Body of pancreas (tissue), 4 donors: ENCODE results near the gene ERICH3.

Experiments used
- CTCF ChIP-seq, 7 experiments: fragments of 450-650 bp in 4 of 7; fragments of 200-600 bp in 3 of 7; sonication (generic) in 3 of 7; IDR thresholded peaks; one replicate each; pipeline ENCODE4 v1.5.1; 2016 to 2019; ENCODE audit warnings: antibody characterized with exemption in 7 of 7
- POLR2A ChIP-seq, 3 donors: fragments of 450-650 bp; IDR thresholded peaks; one replicate each; pipeline ENCODE4 v1.6.1; 2016; ENCODE audit warnings: antibody characterized with exemption in 3 of 3, mild to moderate bottlenecking in 2 of 3

GRCh38 chr1:74623716-74624115, 49.9 kb downstream of the ERICH3 start:
- TF ChIP-seq CTCF (IDR thresholded peaks at IDR 0.05): no peak
- TF ChIP-seq POLR2A (IDR thresholded peaks at IDR 0.05): no peak
